Astrocyte (in vitro differentiated cells and primary cell): ENCODE results near the gene ANKLE2. TPM values are rescaled to one million over a fixed set of nuclear protein-coding genes. Genes with fewer than 3 reads are reported as not detected.
A peak's percentile ranks its signal among the peaks of the same experiment; 100 is the strongest.

ENCODE experiments used
- DNase-seq: peaks from one replicate; pipeline ENCODE4 v3.0.0-alpha.2; 2010; ENCODE audit warnings: low read depth
- FAIRE-seq: peaks from 2 replicates; lab custom pipeline; 2011; peaks lifted over from hg19 to GRCh38; lab: Jason Lieb, UNC
- H2AFZ ChIP-seq: 2 replicates; pipeline ENCODE4 v1.6.0; 2012; ENCODE audit warnings: low read depth, low read length, inconsistent platforms
- H3K27ac ChIP-seq: 2 replicates; pipeline ENCODE4 v1.5.1; 2011; ENCODE audit warnings: low read depth, low read length, inconsistent platforms
- H3K27me3 ChIP-seq: 2 replicates; pipeline ENCODE4 v1.6.0; 2011; ENCODE audit warnings: low read length, inconsistent platforms; ENCODE audit not compliant: insufficient read depth
- H3K36me3 ChIP-seq: 2 replicates; pipeline ENCODE4 v1.5.1; 2011; ENCODE audit warnings: low read length, inconsistent platforms; ENCODE audit not compliant: insufficient read depth
- H3K4me1 ChIP-seq: 2 replicates; pipeline ENCODE4 v1.5.1; 2011; ENCODE audit warnings: low read length, inconsistent platforms; ENCODE audit not compliant: insufficient read depth
- H3K4me2 ChIP-seq: 2 replicates; pipeline ENCODE4 v1.6.0; 2012; ENCODE audit warnings: low read length, inconsistent platforms
- H3K4me3 ChIP-seq: 2 replicates; pipeline ENCODE4 v1.5.1; 2011; ENCODE audit warnings: low read depth, mild to moderate bottlenecking, low read length, inconsistent platforms; ENCODE audit not compliant: insufficient read depth
- H3K79me2 ChIP-seq: 2 replicates; pipeline ENCODE4 v1.6.0; 2012; ENCODE audit warnings: mild to moderate bottlenecking, low read length, inconsistent platforms; ENCODE audit not compliant: insufficient read depth
- H3K9ac ChIP-seq: 2 replicates; pipeline ENCODE4 v1.6.0; 2012; ENCODE audit warnings: mild to moderate bottlenecking, low read length, inconsistent platforms
- H3K9me3 ChIP-seq: 2 replicates; pipeline ENCODE4 v1.5.1; 2012; ENCODE audit warnings: low read depth, mild to moderate bottlenecking, low read length, inconsistent platforms; ENCODE audit not compliant: insufficient read depth
- H4K20me1 ChIP-seq: 2 replicates; pipeline ENCODE4 v1.6.0; 2012; ENCODE audit warnings: low read length, inconsistent platforms; ENCODE audit not compliant: insufficient read depth
- H3K27ac Mint-ChIP-seq: one replicate; pipeline ENCODE4 v1.8.0; 2021; ENCODE audit warnings: mild to moderate bottlenecking, mixed read lengths; ENCODE audit not compliant: unreplicated experiment
- H3K27me3 Mint-ChIP-seq: one replicate; pipeline ENCODE4 v1.8.0; 2021; ENCODE audit warnings: low read depth, mixed read lengths; ENCODE audit not compliant: unreplicated experiment
- H3K36me3 Mint-ChIP-seq: one replicate; pipeline ENCODE4 v1.8.0; 2021; ENCODE audit warnings: low read depth, mixed read lengths; ENCODE audit not compliant: unreplicated experiment
- H3K4me1 Mint-ChIP-seq: one replicate; pipeline ENCODE4 v1.8.0; 2021; ENCODE audit warnings: low read depth, mixed read lengths; ENCODE audit not compliant: unreplicated experiment
- H3K4me3 Mint-ChIP-seq: one replicate; pipeline ENCODE4 v1.8.0; 2021; ENCODE audit warnings: mild to moderate bottlenecking, moderate library complexity, mixed read lengths; ENCODE audit not compliant: unreplicated experiment
- H3K9me3 Mint-ChIP-seq: one replicate; pipeline ENCODE4 v1.8.0; 2021; ENCODE audit warnings: mild to moderate bottlenecking, mixed read lengths; ENCODE audit not compliant: unreplicated experiment
- CTCF ChIP-seq: IDR thresholded peaks from 2 replicates; pipeline ENCODE4 v1.5.1; 2011; ENCODE audit warnings: low read depth, mild to moderate bottlenecking, inconsistent platforms, low read length, moderate library complexity; ENCODE audit not compliant: insufficient read depth
- EZH2 ChIP-seq: IDR thresholded peaks from 2 replicates; pipeline ENCODE4 v1.6.1; 2012; ENCODE audit warnings: mild to moderate bottlenecking, low read length, inconsistent platforms; ENCODE audit not compliant: insufficient read depth
- total RNA-seq: library from RNA; stranded (reverse); gene quantifications from 2 replicates; pipeline ENCODE4 v1.2.1, GENCODE V29; 2021

ANKLE2 gene
- total RNA-seq, 1 donor from 2014 or later: 140 TPM

GRCh38 chr12:132771126-132771838 lies 9.7 kb upstream of the ANKLE2 start:
- no peak for DNase-seq
- no peaks in the 10 kb centered on the region for H3K9me3 ChIP-seq
- peaks cover 68% of the 10 kb centered on the region for H4K20me1 ChIP-seq
- no peak overlapping the region for H2AFZ ChIP-seq
- no peak for TF ChIP-seq EZH2
- TF ChIP-seq CTCF: no peak
- H3K27me3 ChIP-seq: no peaks in the 10 kb centered on the region
- no peak for FAIRE-seq
- no peak overlapping the region for H3K4me3 ChIP-seq
- H3K4me1 ChIP-seq: peaks cover 9% of the 10 kb centered on the region
- Mint-ChIP-seq H3K4me1 (peaks cover 5% of the 10 kb centered on the region), H3K36me3 (peaks cover 15% of the 10 kb centered on the region), H3K27me3 (no peaks in the 10 kb centered on the region), H3K9me3 (no peaks in the 10 kb centered on the region), H3K4me3 (no peak overlapping the region), H3K27ac (no peak overlapping the region)
- no peak overlapping the region for H3K27ac ChIP-seq
- H3K36me3 ChIP-seq: peaks cover 44% of the 10 kb centered on the region
- H3K79me2 ChIP-seq: peaks cover 14% of the 10 kb centered on the region
- no peak overlapping the region for H3K4me2 ChIP-seq
- H3K9ac ChIP-seq: no peak overlapping the region

GRCh38 chr12:132766380-132767085 lies 4.9 kb upstream of the ANKLE2 start:
- H3K79me2 ChIP-seq: peaks cover 5% of the 10 kb centered on the region
- FAIRE-seq: no peak

More at GRCh38 chr12:132766380-132767085, 4.9 kb upstream of the ANKLE2 start:
- no peaks in the 10 kb centered on the region for H3K27me3 ChIP-seq
- no peak overlapping the region for H3K4me3 ChIP-seq
- Mint-ChIP-seq H3K4me1 (peaks cover 9% of the 10 kb centered on the region), H3K27me3 (no peaks in the 10 kb centered on the region), H3K36me3 (peaks cover 10% of the 10 kb centered on the region), H3K4me3 (peak overlapping the region; percentile 57), H3K9me3 (peaks cover 2% of the 10 kb centered on the region), H3K27ac (peak overlapping the region; percentile 34)
- H3K27ac ChIP-seq: peak overlapping the region; percentile 11
- TF ChIP-seq CTCF (no peak), EZH2 (no peak)
- peaks cover 10% of the 10 kb centered on the region for H3K4me1 ChIP-seq
- peak; percentile 26 for DNase-seq
- no peak overlapping the region for H3K4me2 ChIP-seq
- H2AFZ ChIP-seq: no peak overlapping the region
- peaks cover 32% of the 10 kb centered on the region for H4K20me1 ChIP-seq
- H3K9me3 ChIP-seq: no peaks in the 10 kb centered on the region
- H3K9ac ChIP-seq: no peak overlapping the region
- H3K36me3 ChIP-seq: peaks cover 10% of the 10 kb centered on the region
